Measurements from ENCODE around the gene MYO3A. TPM values are rescaled to one million over a fixed set of nuclear protein-coding genes. Genes with fewer than 3 reads are reported as not detected.

The MYO3A gene
- total RNA-seq, 4 donors from 2014 or later, result 0.17 to 0.19 TPM; not detected in 2

- TF ChIP-seq CTCF (IDR thresholded peaks at IDR 0.05; ENCODE audit: low read depth), result no peak
Observed at GRCh38 chr10:26085549-26085948, 151.5 kb downstream of the MYO3A start.

- no peak for TF ChIP-seq CTCF (IDR thresholded peaks at IDR 0.05; ENCODE audit: low read depth)
Observed at GRCh38 chr10:26087666-26088065, 153.6 kb downstream of the MYO3A start.

GRCh38 chr10:26090026-26090425 lies 156.0 kb downstream of the MYO3A start:
- no peak for TF ChIP-seq CTCF (IDR thresholded peaks at IDR 0.05; ENCODE audit: low read depth)

- no peak for TF ChIP-seq CTCF (IDR thresholded peaks at IDR 0.05; ENCODE audit: low read depth)
Observed at GRCh38 chr10:26090762-26091161, 156.7 kb downstream of the MYO3A start.

GRCh38 chr10:26093229-26093628 lies 159.2 kb downstream of the MYO3A start:
- TF ChIP-seq CTCF (IDR thresholded peaks at IDR 0.05; ENCODE audit: low read depth), result no peak

GRCh38 chr10:26095781-26096180 lies 161.8 kb downstream of the MYO3A start:
- no peak for TF ChIP-seq CTCF (IDR thresholded peaks at IDR 0.05; ENCODE audit: low read depth)

- no peak for TF ChIP-seq CTCF (IDR thresholded peaks at IDR 0.05; ENCODE audit: low read depth)
Observed at GRCh38 chr10:26112532-26112931, 178.5 kb downstream of the MYO3A start.

Measured in subcutaneous adipose tissue (tissue), 4 donors.